ENCODE data around the gene CRYBB1.

The CRYBB1 gene

GRCh38 chr22:26656891-26657851, 39.3 kb upstream of the CRYBB1 start, which contains the start of gene MIAT:
Gene MIAT, plus strand, starts transcription at chr22:26657588.
- H3K4me1 ChIP-seq (ENCODE audit: control insufficient read depth in 5 of 5, insufficient read depth in 5 of 5, low read length in 5 of 5) = peaks cover 2 to 21% (median 18%) of the 10 kb centered on the region in 5 donors
- no peak within 1 kb of the TSS for H3K27ac ChIP-seq (ENCODE audit: low read depth, low read length)
- no peaks in the 10 kb centered on the region for H3K9me3 ChIP-seq (ENCODE audit: control insufficient read depth in 5 of 5, low read length in 5 of 5)
- no peak within 1 kb of the TSS for H3K9ac ChIP-seq (ENCODE audit: low read length in 5 of 5)
- H3K27me3 ChIP-seq (ENCODE audit: control insufficient read depth in 5 of 5, insufficient read depth in 4 of 5, low read length in 5 of 5) = peaks cover 19 to 50% (median 35%) of the 10 kb centered on the region in 5 donors
- H3K36me3 ChIP-seq (ENCODE audit: control insufficient read depth in 5 of 5, insufficient read depth in 5 of 5, low read length in 5 of 5) = no peaks in the 10 kb centered on the region
- peak within 1 kb of the TSS in 3 of 5 donors; percentile 12 to 51 (median 31) for H3K4me3 ChIP-seq (ENCODE audit: low read depth in 1 of 5, low read length in 5 of 5)

GRCh38 chr22:26651815-26652214, 34.0 kb upstream of the CRYBB1 start:
- Histone ChIP-seq H3K36me3 (ENCODE audit: control insufficient read depth in 5 of 5, insufficient read depth in 5 of 5, low read length in 5 of 5) (no peaks in the 10 kb centered on the region), H3K4me1 (ENCODE audit: control insufficient read depth in 5 of 5, insufficient read depth in 5 of 5, low read length in 5 of 5) (peaks cover 0 to 21% (median 4%) of the 10 kb centered on the region in 5 donors), H3K9me3 (ENCODE audit: control insufficient read depth in 5 of 5, low read length in 5 of 5) (no peaks in the 10 kb centered on the region), H3K27me3 (ENCODE audit: control insufficient read depth in 5 of 5, insufficient read depth in 4 of 5, low read length in 5 of 5) (peaks cover 14 to 45% (median 17%) of the 10 kb centered on the region in 5 donors), H3K27ac (ENCODE audit: low read depth, low read length) (no peak overlapping the region), H3K4me3 (ENCODE audit: low read depth in 1 of 5, low read length in 5 of 5) (no peak overlapping the region), H3K9ac (ENCODE audit: low read length in 5 of 5) (no peak overlapping the region)

GRCh38 chr22:26650722-26651421, 33.0 kb upstream of the CRYBB1 start:
- peaks cover 13 to 51% (median 25%) of the 10 kb centered on the region in 5 donors for H3K27me3 ChIP-seq (ENCODE audit: control insufficient read depth in 5 of 5, insufficient read depth in 4 of 5, low read length in 5 of 5)

GRCh38 chr22:26648528-26649388, 30.9 kb upstream of the CRYBB1 start:
- H3K4me1 ChIP-seq (ENCODE audit: control insufficient read depth in 5 of 5, insufficient read depth in 5 of 5, low read length in 5 of 5) = peaks cover 0 to 33% (median 12%) of the 10 kb centered on the region in 5 donors
- H3K4me3 ChIP-seq (ENCODE audit: low read depth in 1 of 5, low read length in 5 of 5) = no peak overlapping the region
- no peak overlapping the region for H3K9ac ChIP-seq (ENCODE audit: low read length in 5 of 5)
- H3K27me3 ChIP-seq (ENCODE audit: control insufficient read depth in 5 of 5, insufficient read depth in 4 of 5, low read length in 5 of 5) = peaks cover 10 to 43% (median 22%) of the 10 kb centered on the region in 5 donors
- no peaks in the 10 kb centered on the region for H3K36me3 ChIP-seq (ENCODE audit: control insufficient read depth in 5 of 5, insufficient read depth in 5 of 5, low read length in 5 of 5)
- no peak overlapping the region for H3K27ac ChIP-seq (ENCODE audit: low read depth, low read length)
- H3K9me3 ChIP-seq (ENCODE audit: control insufficient read depth in 5 of 5, low read length in 5 of 5) = no peaks in the 10 kb centered on the region

More at GRCh38 chr22:26650722-26651421, 33.0 kb upstream of the CRYBB1 start:
- no peak overlapping the region for H3K4me3 ChIP-seq (ENCODE audit: low read depth in 1 of 5, low read length in 5 of 5)
- no peaks in the 10 kb centered on the region for H3K9me3 ChIP-seq (ENCODE audit: control insufficient read depth in 5 of 5, low read length in 5 of 5)
- no peak overlapping the region for H3K27ac ChIP-seq (ENCODE audit: low read depth, low read length)
- H3K4me1 ChIP-seq (ENCODE audit: control insufficient read depth in 5 of 5, insufficient read depth in 5 of 5, low read length in 5 of 5) = peaks cover 0 to 21% (median 4%) of the 10 kb centered on the region in 5 donors
- no peaks in the 10 kb centered on the region for H3K36me3 ChIP-seq (ENCODE audit: control insufficient read depth in 5 of 5, insufficient read depth in 5 of 5, low read length in 5 of 5)
- H3K9ac ChIP-seq (ENCODE audit: low read length in 5 of 5) = no peak overlapping the region

DNA sequence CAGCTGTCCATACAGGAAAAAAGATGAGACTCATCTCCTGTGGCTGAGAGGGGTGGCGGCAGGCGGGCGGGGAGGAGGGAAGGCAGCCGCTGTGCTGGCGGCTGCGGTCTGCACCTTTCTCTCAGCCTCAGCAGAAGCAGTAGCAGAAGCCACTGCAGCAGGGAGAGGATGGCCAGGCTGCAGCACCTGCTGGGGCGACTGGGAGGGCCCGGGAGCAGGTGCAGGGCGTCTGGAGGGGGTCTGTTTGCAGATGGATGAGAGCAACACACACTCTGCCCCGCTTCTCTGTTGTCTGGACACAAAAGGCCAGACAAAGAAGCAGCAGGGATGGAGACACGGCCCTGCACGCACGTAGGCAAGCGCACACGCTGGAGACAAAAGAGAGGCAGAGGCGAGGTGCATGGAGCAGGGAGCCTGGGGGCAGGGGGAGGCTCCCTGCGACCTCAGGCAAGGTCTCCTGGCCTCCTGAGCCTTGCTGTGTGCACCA, 30.2 kb upstream of the CRYBB1 start:
- Histone ChIP-seq H3K4me1 (ENCODE audit: control insufficient read depth in 5 of 5, insufficient read depth in 5 of 5, low read length in 5 of 5) (peaks cover 0 to 33% (median 12%) of the 10 kb centered on the region in 5 donors), H3K9ac (ENCODE audit: low read length in 5 of 5) (no peak overlapping the region), H3K36me3 (ENCODE audit: control insufficient read depth in 5 of 5, insufficient read depth in 5 of 5, low read length in 5 of 5) (no peaks in the 10 kb centered on the region), H3K27ac (ENCODE audit: low read depth, low read length) (no peak overlapping the region), H3K4me3 (ENCODE audit: low read depth in 1 of 5, low read length in 5 of 5) (no peak overlapping the region), H3K27me3 (ENCODE audit: control insufficient read depth in 5 of 5, insufficient read depth in 4 of 5, low read length in 5 of 5) (peaks cover 10 to 41% (median 20%) of the 10 kb centered on the region in 5 donors), H3K9me3 (ENCODE audit: control insufficient read depth in 5 of 5, low read length in 5 of 5) (no peaks in the 10 kb centered on the region)

DNA sequence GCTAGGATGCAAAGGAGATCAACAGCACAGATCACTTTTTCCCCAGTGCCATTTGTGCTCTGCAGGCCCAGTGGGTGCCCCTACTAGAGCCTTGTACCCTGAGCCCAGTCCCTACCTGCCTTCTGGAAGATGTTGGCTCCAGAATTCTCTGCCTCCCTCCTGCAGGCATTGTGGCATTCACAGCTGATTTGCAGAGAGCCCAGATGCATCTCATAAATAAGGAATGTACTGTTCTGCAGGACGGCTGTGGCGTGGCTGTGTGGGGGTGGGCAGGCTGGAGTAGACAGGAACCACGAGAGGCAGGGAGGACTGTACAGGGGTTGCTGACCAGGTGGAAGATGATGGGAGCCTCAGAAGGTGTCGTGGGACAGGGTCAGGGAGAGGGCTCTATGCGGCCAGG, 28.3 kb upstream of the CRYBB1 start:
- peaks cover 10 to 36% (median 15%) of the 10 kb centered on the region in 5 donors for H3K27me3 ChIP-seq (ENCODE audit: control insufficient read depth in 5 of 5, insufficient read depth in 4 of 5, low read length in 5 of 5)
- H3K4me3 ChIP-seq (ENCODE audit: low read depth in 1 of 5, low read length in 5 of 5) = no peak overlapping the region
- H3K9me3 ChIP-seq (ENCODE audit: control insufficient read depth in 5 of 5, low read length in 5 of 5) = no peaks in the 10 kb centered on the region

GRCh38 chr22:26643418-26644100, 25.7 kb upstream of the CRYBB1 start:
- H3K9me3 ChIP-seq (ENCODE audit: control insufficient read depth in 5 of 5, low read length in 5 of 5) = no peaks in the 10 kb centered on the region

More for the DNA sequence above, 28.3 kb upstream of the CRYBB1 start:
- peaks cover 0 to 33% (median 12%) of the 10 kb centered on the region in 5 donors for H3K4me1 ChIP-seq (ENCODE audit: control insufficient read depth in 5 of 5, insufficient read depth in 5 of 5, low read length in 5 of 5)
- no peaks in the 10 kb centered on the region for H3K36me3 ChIP-seq (ENCODE audit: control insufficient read depth in 5 of 5, insufficient read depth in 5 of 5, low read length in 5 of 5)
- no peak overlapping the region for H3K9ac ChIP-seq (ENCODE audit: low read length in 5 of 5)
- no peak overlapping the region for H3K27ac ChIP-seq (ENCODE audit: low read depth, low read length)

DNA sequence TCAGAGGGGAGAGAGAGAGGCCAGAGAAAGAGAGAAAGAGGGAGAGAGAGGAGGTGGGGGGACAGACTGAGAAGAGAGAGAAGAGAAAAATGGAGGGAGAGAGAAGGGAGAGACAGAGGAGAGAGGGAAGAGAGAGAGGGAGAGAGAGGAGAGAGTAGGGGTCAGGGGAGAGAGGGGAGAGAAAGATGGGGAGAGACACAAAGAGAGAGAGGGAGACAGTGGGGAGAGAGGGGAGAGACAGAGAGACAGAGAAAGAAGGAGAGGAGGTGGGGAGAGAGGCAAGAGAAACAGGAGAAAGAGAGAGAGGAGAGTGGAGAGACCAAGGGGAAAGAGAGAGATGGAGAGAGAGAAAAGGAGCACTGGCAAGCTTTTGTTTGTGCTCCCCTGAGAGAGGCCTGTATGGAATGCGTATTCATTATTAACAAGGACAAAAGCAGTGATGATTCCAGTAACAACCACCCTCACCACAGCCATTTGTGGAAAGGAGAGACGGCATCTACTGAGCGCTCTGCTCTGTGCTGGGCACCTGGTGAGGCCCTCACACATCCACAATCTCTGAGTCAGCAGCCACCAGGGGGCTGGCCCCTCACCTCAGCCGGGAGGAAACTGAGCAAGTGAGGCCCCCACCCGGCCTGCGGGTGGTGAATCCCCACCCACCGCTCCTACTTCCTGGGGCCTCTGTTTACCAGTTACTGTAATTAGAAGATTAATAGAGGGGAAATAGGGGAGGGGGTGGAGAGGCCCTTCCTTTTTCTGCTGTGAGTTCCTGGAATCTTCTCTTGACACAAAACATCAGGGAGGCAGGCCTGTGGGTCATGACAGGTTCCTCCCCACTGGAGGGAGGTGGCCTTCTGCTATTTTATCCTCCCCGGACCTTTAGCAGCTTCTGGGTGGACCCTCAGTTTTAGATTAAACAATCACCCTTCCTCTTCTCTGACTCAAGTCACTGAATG, 24.9 kb upstream of the CRYBB1 start:
- Histone ChIP-seq H3K9me3 (ENCODE audit: control insufficient read depth in 5 of 5, low read length in 5 of 5) (no peaks in the 10 kb centered on the region), H3K27me3 (ENCODE audit: control insufficient read depth in 5 of 5, insufficient read depth in 4 of 5, low read length in 5 of 5) (peaks cover 5 to 22% (median 14%) of the 10 kb centered on the region in 5 donors)

More at GRCh38 chr22:26643418-26644100, 25.7 kb upstream of the CRYBB1 start:
- H3K36me3 ChIP-seq (ENCODE audit: control insufficient read depth in 5 of 5, insufficient read depth in 5 of 5, low read length in 5 of 5) = no peaks in the 10 kb centered on the region
- no peak overlapping the region for H3K27ac ChIP-seq (ENCODE audit: low read depth, low read length)
- H3K27me3 ChIP-seq (ENCODE audit: control insufficient read depth in 5 of 5, insufficient read depth in 4 of 5, low read length in 5 of 5) = peaks cover 10 to 29% (median 19%) of the 10 kb centered on the region in 5 donors
- H3K4me3 ChIP-seq (ENCODE audit: low read depth in 1 of 5, low read length in 5 of 5) = no peak overlapping the region
- no peak overlapping the region for H3K9ac ChIP-seq (ENCODE audit: low read length in 5 of 5)
- peaks cover 0 to 23% (median 12%) of the 10 kb centered on the region in 5 donors for H3K4me1 ChIP-seq (ENCODE audit: control insufficient read depth in 5 of 5, insufficient read depth in 5 of 5, low read length in 5 of 5)

More for the DNA sequence above, 24.9 kb upstream of the CRYBB1 start:
- H3K4me3 ChIP-seq (ENCODE audit: low read depth in 1 of 5, low read length in 5 of 5) = no peak overlapping the region
- no peaks in the 10 kb centered on the region for H3K36me3 ChIP-seq (ENCODE audit: control insufficient read depth in 5 of 5, insufficient read depth in 5 of 5, low read length in 5 of 5)
- H3K4me1 ChIP-seq (ENCODE audit: control insufficient read depth in 5 of 5, insufficient read depth in 5 of 5, low read length in 5 of 5) = peaks cover 0 to 15% (median 10%) of the 10 kb centered on the region in 5 donors
- no peak overlapping the region for H3K9ac ChIP-seq (ENCODE audit: low read length in 5 of 5)
- H3K27ac ChIP-seq (ENCODE audit: low read depth, low read length) = no peak overlapping the region

All from subcutaneous abdominal adipose tissue (tissue), 5 donors.